Karpas-422 (cell line): ENCODE results near the gene RAB15. TPM values are rescaled to one million over a fixed set of nuclear protein-coding genes. Genes with fewer than 3 reads are reported as not detected.

Experiments used
- DNase-seq: peaks from one replicate; pipeline ENCODE4 v3.0.0-alpha.2; 2015
- H2AFZ ChIP-seq: fragments of 200-600 bp; sonication (generic); 2 replicates; pipeline ENCODE4 v1.6.1; 2014; ENCODE audit warnings: antibody characterized with exemption, low read length, mixed read lengths
- H3K27ac ChIP-seq: fragments of 200-600 bp; sonication (generic); 2 replicates; pipeline ENCODE4 v1.5.1; 2014; ENCODE audit warnings: mild to moderate bottlenecking, low read length, moderate library complexity
- H3K27me3 ChIP-seq: fragments of 200-600 bp; sonication (generic); 2 replicates; pipeline ENCODE4 v1.6.1; 2014; ENCODE audit warnings: low read length, mixed read lengths
- H3K36me3 ChIP-seq: fragments of 200-600 bp; sonication (generic); 2 replicates; pipeline ENCODE4 v1.6.1; 2014; ENCODE audit warnings: low read length, mixed read lengths; ENCODE audit not compliant: insufficient read depth
- H3K4me1 ChIP-seq: fragments of 200-600 bp; sonication (generic); 2 replicates; pipeline ENCODE4 v1.6.1; 2014; ENCODE audit warnings: mild to moderate bottlenecking, low read length, mixed read lengths
- H3K4me2 ChIP-seq: fragments of 200-600 bp; sonication (generic); 2 replicates; pipeline ENCODE4 v1.6.1; 2014; ENCODE audit warnings: low read length, low read depth, mild to moderate bottlenecking; ENCODE audit not compliant: poor library complexity, severe bottlenecking
- H3K4me3 ChIP-seq: fragments of 200-600 bp; sonication (generic); 2 replicates; pipeline ENCODE4 v1.5.1; 2014; ENCODE audit warnings: mild to moderate bottlenecking, antibody characterized with exemption, low read length, mixed read lengths
- H3K79me2 ChIP-seq: fragments of 200-600 bp; sonication (generic); 2 replicates; pipeline ENCODE4 v1.6.1; 2014; ENCODE audit warnings: mild to moderate bottlenecking, low read length, mixed read lengths
- H3K9ac ChIP-seq: fragments of 200-600 bp; sonication (generic); 2 replicates; pipeline ENCODE4 v1.6.0; 2014; ENCODE audit warnings: low read length
- H3K9me2 ChIP-seq: fragments of 200-600 bp; sonication (generic), shearing (Covaris generic); replicated peaks from 2 replicates; pipeline ENCODE4 v1.6.0; 2014; ENCODE audit warnings: mild to moderate bottlenecking, low read length, moderate library complexity; ENCODE audit not compliant: insufficient read depth
- H3K9me3 ChIP-seq: fragments of 300-700, 200-600 bp; sonication (generic); 2 replicates; pipeline ENCODE4 v1.6.1; 2014; ENCODE audit warnings: low read length, mixed read lengths
- H4K20me1 ChIP-seq: fragments of 200-600 bp; sonication (generic); 2 replicates; pipeline ENCODE4 v1.6.1; 2014; ENCODE audit warnings: mild to moderate bottlenecking, antibody characterized with exemption, low read length, low read depth; ENCODE audit not compliant: insufficient read depth
- total RNA-seq: library from RNA; depleted of rRNA; stranded (reverse); fragments of >200 nt; shearing (Covaris generic); gene quantifications from 2 replicates; pipeline ENCODE4 v1.2.3, GENCODE V29; 2014; ENCODE audit warnings: low replicate concordance

Gene RAB15
- total RNA-seq, 1 experiment from 2014 or later: 1.2 TPM

GRCh38 chr14:64970041-64970440 is 2.1 kb downstream of the RAB15 start:
- H3K9ac ChIP-seq: no peak overlapping the region
- no peak for DNase-seq
- H3K4me3 ChIP-seq: no peak overlapping the region
- H3K4me1 ChIP-seq: peaks cover 36% of the 10 kb centered on the region
- H3K36me3 ChIP-seq: no peaks in the 10 kb centered on the region
- no peak overlapping the region for H3K27ac ChIP-seq
- no peaks in the 10 kb centered on the region for H3K27me3 ChIP-seq
- H3K79me2 ChIP-seq: no peaks in the 10 kb centered on the region
- no peaks in the 10 kb centered on the region for H3K9me3 ChIP-seq
- H4K20me1 ChIP-seq: peaks cover 32% of the 10 kb centered on the region; the same call in 1 of the 2 replicates
- H3K4me2 ChIP-seq: no peak overlapping the region
- no peak overlapping the region for H2AFZ ChIP-seq
- H3K9me2 ChIP-seq: no peaks in the 10 kb centered on the region

GRCh38 chr14:64968651-64969050 is 3.5 kb downstream of the RAB15 start:
- DNase-seq: no peak
- no peaks in the 10 kb centered on the region for H3K36me3 ChIP-seq
- H3K4me2 ChIP-seq: peak overlapping the region; percentile 31
- peaks cover 37% of the 10 kb centered on the region for H3K4me1 ChIP-seq
- peaks cover 32% of the 10 kb centered on the region; the same call in 1 of the 2 replicates for H4K20me1 ChIP-seq
- H3K79me2 ChIP-seq: no peaks in the 10 kb centered on the region
- H3K9ac ChIP-seq: peak overlapping the region; percentile 35
- peak overlapping the region; percentile 9; the same call in 1 of the 2 replicates for H3K4me3 ChIP-seq
- peak overlapping the region; percentile 45 for H3K27ac ChIP-seq
- H3K9me2 ChIP-seq: no peaks in the 10 kb centered on the region
- no peak overlapping the region for H2AFZ ChIP-seq
- no peaks in the 10 kb centered on the region for H3K27me3 ChIP-seq
- no peaks in the 10 kb centered on the region for H3K9me3 ChIP-seq

GRCh38 chr14:64968167-64968566 is 4.0 kb downstream of the RAB15 start:
- H2AFZ ChIP-seq: no peak overlapping the region
- peak overlapping the region; percentile 35 for H3K9ac ChIP-seq
- peaks cover 30% of the 10 kb centered on the region; the same call in 1 of the 2 replicates for H4K20me1 ChIP-seq
- peak overlapping the region; percentile 31 for H3K4me2 ChIP-seq
- H3K9me2 ChIP-seq: no peaks in the 10 kb centered on the region
- H3K4me1 ChIP-seq: peaks cover 41% of the 10 kb centered on the region
- peak overlapping the region; percentile 9; the same call in 1 of the 2 replicates for H3K4me3 ChIP-seq
- H3K27ac ChIP-seq: peak overlapping the region; percentile 45
- no peaks in the 10 kb centered on the region for H3K27me3 ChIP-seq
- DNase-seq: no peak
- no peaks in the 10 kb centered on the region for H3K36me3 ChIP-seq
- H3K9me3 ChIP-seq: no peaks in the 10 kb centered on the region
- H3K79me2 ChIP-seq: no peaks in the 10 kb centered on the region

GRCh38 chr14:64966976-64967375 is 5.2 kb downstream of the RAB15 start:
- no peaks in the 10 kb centered on the region for H3K9me2 ChIP-seq
- H3K9me3 ChIP-seq: no peaks in the 10 kb centered on the region
- no peaks in the 10 kb centered on the region for H3K79me2 ChIP-seq
- peaks cover 25% of the 10 kb centered on the region; the same call in 1 of the 2 replicates for H4K20me1 ChIP-seq
- no peak overlapping the region for H3K9ac ChIP-seq
- H3K4me1 ChIP-seq: peaks cover 37% of the 10 kb centered on the region
- no peak overlapping the region for H3K4me3 ChIP-seq
- no peak for DNase-seq
- H2AFZ ChIP-seq: no peak overlapping the region
- H3K27me3 ChIP-seq: no peaks in the 10 kb centered on the region
- H3K4me2 ChIP-seq: no peak overlapping the region
- H3K36me3 ChIP-seq: no peaks in the 10 kb centered on the region
- no peak overlapping the region for H3K27ac ChIP-seq

- H3K9ac ChIP-seq: no peak overlapping the region
- H3K4me1 ChIP-seq: peaks cover 40% of the 10 kb centered on the region
- no peaks in the 10 kb centered on the region for H3K36me3 ChIP-seq
- H3K9me2 ChIP-seq: no peaks in the 10 kb centered on the region
- no peak overlapping the region for H3K27ac ChIP-seq
- no peak for DNase-seq
- no peaks in the 10 kb centered on the region for H3K79me2 ChIP-seq
- H3K4me3 ChIP-seq: no peak overlapping the region
- no peak overlapping the region for H3K4me2 ChIP-seq
- no peaks in the 10 kb centered on the region for H3K9me3 ChIP-seq
- peaks cover 20% of the 10 kb centered on the region; the same call in 1 of the 2 replicates for H4K20me1 ChIP-seq
- H2AFZ ChIP-seq: no peak overlapping the region
- no peaks in the 10 kb centered on the region for H3K27me3 ChIP-seq
Observed at GRCh38 chr14:64965356-64966000, 6.7 kb downstream of the RAB15 start.

GRCh38 chr14:64963611-64964010 is 8.5 kb downstream of the RAB15 start:
- peaks cover 36% of the 10 kb centered on the region for H3K4me1 ChIP-seq
- no peaks in the 10 kb centered on the region for H3K79me2 ChIP-seq

GRCh38 chr14:64960762-64961276 is 11.3 kb downstream of the RAB15 start:
- Histone ChIP-seq H3K4me1 (peaks cover 25% of the 10 kb centered on the region), H3K9ac (no peak overlapping the region), H3K9me2 (no peaks in the 10 kb centered on the region), H3K36me3 (no peaks in the 10 kb centered on the region), H3K9me3 (no peaks in the 10 kb centered on the region), H3K79me2 (no peaks in the 10 kb centered on the region), H4K20me1 (peaks cover 9% of the 10 kb centered on the region; the same call in 1 of the 2 replicates), H3K27me3 (no peaks in the 10 kb centered on the region), H3K4me2 (no peak overlapping the region), H3K4me3 (no peak overlapping the region), H3K27ac (no peak overlapping the region), H2AFZ (no peak overlapping the region)
- peak; percentile 61 for DNase-seq

More at GRCh38 chr14:64963611-64964010, 8.5 kb downstream of the RAB15 start:
- Histone ChIP-seq H4K20me1 (peaks cover 5% of the 10 kb centered on the region; the same call in 1 of the 2 replicates), H3K9me3 (no peaks in the 10 kb centered on the region), H3K4me2 (no peak overlapping the region), H3K27me3 (no peaks in the 10 kb centered on the region), H3K9ac (no peak overlapping the region), H3K36me3 (no peaks in the 10 kb centered on the region), H3K4me3 (no peak overlapping the region), H3K27ac (no peak overlapping the region), H2AFZ (no peak overlapping the region), H3K9me2 (no peaks in the 10 kb centered on the region)
- DNase-seq: peak; percentile 52

- no peaks in the 10 kb centered on the region for H3K27me3 ChIP-seq
- H3K4me1 ChIP-seq: peaks cover 19% of the 10 kb centered on the region
- no peaks in the 10 kb centered on the region for H3K79me2 ChIP-seq
- no peak for DNase-seq
- no peaks in the 10 kb centered on the region for H3K9me3 ChIP-seq
- no peak overlapping the region for H3K4me3 ChIP-seq
- no peak overlapping the region for H3K9ac ChIP-seq
- no peaks in the 10 kb centered on the region for H3K36me3 ChIP-seq
- H3K9me2 ChIP-seq: no peaks in the 10 kb centered on the region
- H2AFZ ChIP-seq: no peak overlapping the region
- H4K20me1 ChIP-seq: peaks cover 9% of the 10 kb centered on the region; the same call in 1 of the 2 replicates
- no peak overlapping the region for H3K27ac ChIP-seq
- H3K4me2 ChIP-seq: no peak overlapping the region
Observed at GRCh38 chr14:64958743-64959142, 13.4 kb downstream of the RAB15 start.
